Stimulated activated naive CD8-positive, alpha-beta T cell treated with anti-CD3 and anti-CD28 coated beads, Interleukin-15, Interleukin-2, amounts not matched to agents 100 ng/mL and 50 ng/mL, for 24 hours (primary cell): Measurements from ENCODE around the gene GSC.
"Not testable (repeated sequence)": the region's sequence is repeated elsewhere in the genome, so short reads cannot be mapped to it uniquely, and the experiment has no call there.

Experiments
- H3K27ac Mint-ChIP-seq: one replicate; pipeline ENCODE4 v1.8.0; 2021; ENCODE audit warnings: mild to moderate bottlenecking, mixed read lengths
- H3K27me3 Mint-ChIP-seq: one replicate; pipeline ENCODE4 v1.8.0; 2021; ENCODE audit warnings: mixed read lengths
- H3K36me3 Mint-ChIP-seq: one replicate; pipeline ENCODE4 v1.8.0; 2021; ENCODE audit warnings: low read depth, mixed read lengths
- H3K4me1 Mint-ChIP-seq: one replicate; pipeline ENCODE4 v1.8.0; 2021; ENCODE audit warnings: low read depth, mixed read lengths
- H3K4me3 Mint-ChIP-seq: one replicate; pipeline ENCODE4 v1.8.0; 2021; ENCODE audit warnings: mild to moderate bottlenecking, mixed read lengths
- H3K9me3 Mint-ChIP-seq: one replicate; pipeline ENCODE4 v1.8.0; 2021; ENCODE audit warnings: mixed read lengths

GSC gene

DNA sequence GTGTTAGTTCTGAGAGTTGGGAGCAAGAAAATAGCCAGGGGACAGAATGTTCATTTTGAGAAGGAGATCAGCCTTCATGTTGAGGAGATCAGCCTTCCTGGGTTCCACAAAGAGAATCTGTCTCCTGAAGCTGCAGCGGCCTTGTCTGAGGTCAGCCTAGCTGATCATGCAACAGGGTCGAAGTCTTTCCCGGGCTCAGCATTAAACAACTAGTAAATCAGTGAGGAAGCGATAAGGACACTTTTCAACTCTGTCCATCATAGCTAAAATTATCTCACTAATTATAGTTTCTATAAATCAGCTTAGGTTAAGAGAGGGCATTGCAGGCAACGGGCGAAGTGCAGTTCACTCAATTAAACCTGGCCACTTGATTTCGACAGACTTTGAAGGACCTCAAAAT lies 7.5 kb downstream of the GSC start:
- no peak overlapping the region for H3K27ac Mint-ChIP-seq
- no peak overlapping the region for H3K4me3 Mint-ChIP-seq
- H3K9me3 Mint-ChIP-seq, result no peaks in the 10 kb centered on the region
- no peaks in the 10 kb centered on the region for H3K36me3 Mint-ChIP-seq
- peaks cover 55% of the 10 kb centered on the region for H3K27me3 Mint-ChIP-seq
- H3K4me1 Mint-ChIP-seq, result no peaks in the 10 kb centered on the region

DNA sequence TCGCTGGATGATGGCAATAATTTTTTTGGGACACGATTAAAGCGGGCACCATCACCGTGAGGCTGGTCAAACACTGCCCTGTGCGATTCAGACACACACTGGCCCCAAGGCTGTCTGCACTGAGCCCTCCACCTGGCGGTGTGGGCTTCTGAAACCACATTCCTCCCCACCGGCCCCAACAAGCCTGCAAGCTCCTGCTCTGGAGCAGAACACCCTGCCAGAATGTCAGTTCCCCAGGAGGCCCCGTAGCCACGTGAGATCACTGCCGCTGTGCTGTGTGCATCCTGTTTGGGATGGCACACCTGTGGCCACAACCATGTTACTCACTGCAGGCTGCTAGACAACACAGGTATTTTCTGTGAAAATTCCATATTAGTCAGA lies 7.9 kb downstream of the GSC start:
- H3K36me3 Mint-ChIP-seq, result no peaks in the 10 kb centered on the region
- no peak overlapping the region for H3K4me3 Mint-ChIP-seq

DNA sequence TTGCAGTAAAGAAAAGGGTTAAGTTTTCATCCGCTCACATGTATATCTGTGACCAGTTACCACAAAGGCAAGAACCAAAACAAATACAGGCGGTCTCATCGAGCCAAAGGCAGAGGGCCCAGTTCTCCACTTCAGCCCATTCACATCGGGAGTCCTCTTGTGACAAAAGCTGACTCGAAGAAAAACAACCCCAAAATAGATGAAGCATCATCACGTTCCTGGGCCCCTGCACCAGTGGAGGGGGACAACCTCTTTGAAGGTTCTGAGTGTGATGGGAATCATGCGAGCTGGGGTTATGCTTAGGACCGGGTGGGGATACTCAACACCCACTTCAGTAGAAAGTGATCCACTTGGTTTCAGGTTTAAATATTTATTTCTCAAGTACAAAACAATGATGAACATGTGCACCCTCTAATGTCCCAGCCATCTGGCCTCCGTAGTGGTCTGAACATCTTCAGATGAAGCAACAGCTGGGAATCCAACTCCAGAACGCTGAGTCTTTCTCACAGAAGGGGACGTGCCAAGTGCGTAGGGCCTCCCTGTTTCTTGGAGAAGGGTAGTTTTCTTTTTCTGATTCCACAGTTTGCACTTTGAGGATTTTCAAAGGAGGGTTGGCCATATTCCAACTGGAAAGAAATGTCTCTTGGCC lies 8.4 kb downstream of the GSC start:
- Mint-ChIP-seq H3K4me1 (no peaks in the 10 kb centered on the region), H3K36me3 (no peaks in the 10 kb centered on the region), H3K27ac (no peak overlapping the region), H3K4me3 (no peak overlapping the region), H3K27me3 (peaks cover 45% of the 10 kb centered on the region), H3K9me3 (no peaks in the 10 kb centered on the region)

More for the DNA sequence above, 7.9 kb downstream of the GSC start:
- H3K27ac Mint-ChIP-seq, result no peak overlapping the region
- H3K27me3 Mint-ChIP-seq, result peaks cover 50% of the 10 kb centered on the region
- H3K4me1 Mint-ChIP-seq, result no peaks in the 10 kb centered on the region
- H3K9me3 Mint-ChIP-seq, result no peaks in the 10 kb centered on the region

DNA sequence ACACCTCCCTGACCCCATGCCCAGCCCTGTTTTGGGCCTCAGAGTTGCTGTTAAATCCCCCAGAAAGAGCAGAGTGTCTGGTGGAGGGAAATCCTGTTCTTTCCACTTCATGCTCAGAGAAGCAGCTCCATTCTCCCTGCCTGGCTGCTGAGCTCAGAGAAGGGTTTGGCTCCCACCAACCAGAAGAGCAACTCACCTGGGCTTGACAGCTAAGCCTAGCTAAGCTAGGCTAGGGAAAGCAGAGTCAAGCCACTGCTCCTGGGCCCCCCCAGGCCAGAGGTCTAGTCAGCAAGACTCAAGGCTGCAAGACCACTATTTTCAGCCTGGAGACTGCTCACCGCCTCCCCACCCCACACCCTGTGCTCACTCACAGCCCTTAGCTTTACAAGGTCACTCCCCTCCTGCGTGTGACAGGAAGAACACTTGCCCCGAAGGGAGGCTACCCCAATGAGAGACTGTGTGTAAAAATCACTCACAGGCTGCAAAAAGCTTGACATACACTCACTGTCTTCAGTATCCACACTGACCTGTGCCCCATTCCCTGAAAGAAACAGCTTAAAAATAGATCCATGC lies 13.5 kb downstream of the GSC start:
- H3K36me3 Mint-ChIP-seq, result no peaks in the 10 kb centered on the region
- no peaks in the 10 kb centered on the region for H3K9me3 Mint-ChIP-seq
- no peak overlapping the region for H3K4me3 Mint-ChIP-seq
- H3K27me3 Mint-ChIP-seq, result peaks cover 4% of the 10 kb centered on the region
- H3K27ac Mint-ChIP-seq, result no peak overlapping the region
- no peaks in the 10 kb centered on the region for H3K4me1 Mint-ChIP-seq

DNA sequence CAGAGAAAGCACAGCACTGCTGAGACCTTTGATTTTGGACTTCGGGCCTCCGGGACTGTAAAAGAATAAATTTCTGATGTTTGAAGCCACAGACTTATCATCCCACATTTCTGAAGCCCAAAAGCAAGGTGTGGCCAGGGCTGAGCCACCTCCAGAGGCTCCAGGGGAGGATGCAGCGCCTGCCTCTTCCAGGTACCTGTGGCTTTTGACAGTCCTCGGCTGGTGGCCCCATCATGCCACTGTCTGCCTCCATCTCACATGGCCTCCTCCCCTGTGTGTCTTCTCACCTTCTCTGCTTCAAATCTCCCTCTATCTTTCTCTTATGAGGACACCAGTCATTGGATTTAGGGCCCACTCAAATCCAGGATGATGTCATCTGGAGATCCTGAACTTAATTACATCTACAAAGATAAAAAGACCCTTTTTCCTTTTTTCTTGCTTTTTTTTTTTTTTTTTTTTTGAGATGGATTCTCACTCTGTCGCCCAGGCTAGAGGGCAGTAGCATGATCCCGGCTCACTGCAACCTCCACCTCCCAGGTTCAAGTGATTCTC lies 15.4 kb downstream of the GSC start:
- no peak overlapping the region for H3K4me3 Mint-ChIP-seq
- H3K9me3 Mint-ChIP-seq, result no peaks in the 10 kb centered on the region
- no peaks in the 10 kb centered on the region for H3K27me3 Mint-ChIP-seq
- no peak overlapping the region for H3K27ac Mint-ChIP-seq
- no peaks in the 10 kb centered on the region for H3K4me1 Mint-ChIP-seq
- H3K36me3 Mint-ChIP-seq, result no peaks in the 10 kb centered on the region

DNA sequence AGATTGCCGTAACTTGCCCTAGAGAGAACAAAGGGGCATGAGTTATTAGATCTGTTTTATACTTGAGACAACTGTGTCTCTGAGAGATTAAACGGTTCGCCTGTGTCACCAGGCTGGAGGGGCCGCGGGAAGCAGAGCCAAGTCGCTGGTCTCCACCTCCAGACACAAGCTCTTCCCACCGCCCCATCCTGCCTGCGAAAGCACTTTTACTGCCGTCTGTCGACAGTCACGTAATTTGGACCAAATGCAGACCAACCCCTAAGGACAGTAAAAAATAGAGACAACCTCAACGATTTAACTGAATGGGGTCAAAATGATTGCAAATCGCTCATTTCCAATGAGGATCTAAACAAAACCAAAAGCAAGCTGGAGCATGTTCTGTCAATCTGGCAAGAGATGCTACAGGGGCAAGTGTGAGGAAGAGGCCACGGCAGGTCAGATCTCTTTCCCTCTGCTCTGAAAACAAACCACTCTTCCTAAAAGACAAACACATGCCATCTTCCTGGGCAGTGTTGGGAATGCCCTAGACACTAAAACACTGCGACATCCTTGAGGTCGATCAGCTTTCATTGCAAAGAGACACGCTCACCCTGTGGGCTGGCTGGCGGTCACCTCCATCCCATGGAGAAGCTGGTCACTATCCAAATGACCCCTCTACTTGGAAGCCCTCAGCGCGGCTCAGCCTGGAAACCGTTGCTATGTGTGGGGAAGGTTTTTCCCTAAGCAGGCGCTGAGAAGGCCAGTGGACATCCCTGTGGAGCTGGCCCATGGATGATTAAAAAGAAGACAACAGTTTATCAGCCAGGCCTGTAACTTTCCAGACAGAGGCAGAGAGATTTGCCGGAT lies 17.1 kb downstream of the GSC start:
- H3K4me3 Mint-ChIP-seq, result no peak overlapping the region
- no peaks in the 10 kb centered on the region for H3K4me1 Mint-ChIP-seq
- no peak overlapping the region for H3K27ac Mint-ChIP-seq
- no peaks in the 10 kb centered on the region for H3K36me3 Mint-ChIP-seq
- no peaks in the 10 kb centered on the region for H3K9me3 Mint-ChIP-seq
- H3K27me3 Mint-ChIP-seq, result peaks cover 5% of the 10 kb centered on the region

DNA sequence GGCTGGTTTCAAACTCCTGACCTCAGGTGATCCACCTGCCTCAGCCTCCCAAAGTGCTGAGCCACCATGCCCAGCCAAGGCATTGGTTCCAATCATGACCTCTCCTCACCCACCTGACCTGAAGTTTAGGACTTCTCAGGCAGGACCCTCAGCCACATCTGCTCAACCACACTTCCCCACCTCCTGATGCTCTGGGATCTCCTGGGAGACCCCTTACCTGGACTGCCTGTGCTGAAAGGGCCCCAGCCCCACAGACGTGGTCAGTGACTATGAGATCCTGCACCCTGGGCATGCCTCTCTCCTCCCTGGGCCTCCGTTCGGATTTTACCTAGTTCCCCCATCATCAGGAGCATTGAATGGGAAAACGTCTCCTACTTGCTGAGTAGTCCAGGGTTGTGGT lies 18.0 kb downstream of the GSC start:
- Mint-ChIP-seq H3K27ac (no peak overlapping the region), H3K36me3 (no peaks in the 10 kb centered on the region), H3K27me3 (peaks cover 5% of the 10 kb centered on the region), H3K4me1 (no peaks in the 10 kb centered on the region), H3K9me3 (no peaks in the 10 kb centered on the region), H3K4me3 (no peak overlapping the region)

DNA sequence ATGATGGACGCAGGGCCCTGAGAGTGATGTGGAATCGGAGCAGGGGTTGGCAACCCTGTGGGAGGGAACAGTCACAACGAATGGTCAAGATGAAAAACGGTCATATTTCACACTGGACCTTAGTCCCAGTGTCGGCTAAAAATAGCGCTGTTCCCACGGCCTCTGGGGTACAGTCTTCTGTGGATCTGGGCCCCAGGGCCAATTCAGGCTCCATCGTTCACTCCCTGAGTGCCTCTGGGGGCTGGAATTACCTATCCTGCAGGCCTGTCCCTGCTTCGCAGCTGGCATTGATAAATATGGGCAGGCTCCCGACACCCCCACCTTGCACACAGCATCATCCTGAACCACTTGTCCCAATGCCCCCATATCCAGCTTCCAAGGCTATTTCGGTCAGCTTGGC lies 18.6 kb downstream of the GSC start:
- Mint-ChIP-seq H3K4me3 (no peak overlapping the region), H3K9me3 (no peaks in the 10 kb centered on the region), H3K27me3 (peaks cover 11% of the 10 kb centered on the region), H3K4me1 (no peaks in the 10 kb centered on the region), H3K36me3 (no peaks in the 10 kb centered on the region), H3K27ac (no peak overlapping the region)

DNA sequence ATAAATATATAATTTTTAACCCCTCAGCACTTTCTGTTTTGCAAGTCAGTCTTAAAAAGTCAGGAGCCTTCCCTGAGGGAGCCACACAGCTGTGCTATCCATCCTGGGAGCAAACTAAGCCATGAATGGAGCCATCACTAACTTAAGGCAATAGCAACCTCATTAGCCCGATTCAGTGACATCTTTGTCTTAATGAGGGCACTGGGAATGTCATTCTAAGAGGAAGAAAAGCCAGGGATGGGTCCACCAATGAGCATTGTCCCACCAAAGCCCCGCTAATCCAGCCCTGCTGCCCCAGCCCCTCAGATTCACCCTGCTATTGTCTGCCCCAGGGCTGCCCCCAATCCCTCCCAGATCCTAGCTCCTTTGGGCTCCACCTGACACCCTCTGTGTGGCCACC lies 19.5 kb downstream of the GSC start:
- Mint-ChIP-seq H3K27me3 (peaks cover 13% of the 10 kb centered on the region), H3K9me3 (no peaks in the 10 kb centered on the region), H3K36me3 (no peaks in the 10 kb centered on the region), H3K4me1 (no peaks in the 10 kb centered on the region), H3K4me3 (no peak overlapping the region), H3K27ac (no peak overlapping the region)

DNA sequence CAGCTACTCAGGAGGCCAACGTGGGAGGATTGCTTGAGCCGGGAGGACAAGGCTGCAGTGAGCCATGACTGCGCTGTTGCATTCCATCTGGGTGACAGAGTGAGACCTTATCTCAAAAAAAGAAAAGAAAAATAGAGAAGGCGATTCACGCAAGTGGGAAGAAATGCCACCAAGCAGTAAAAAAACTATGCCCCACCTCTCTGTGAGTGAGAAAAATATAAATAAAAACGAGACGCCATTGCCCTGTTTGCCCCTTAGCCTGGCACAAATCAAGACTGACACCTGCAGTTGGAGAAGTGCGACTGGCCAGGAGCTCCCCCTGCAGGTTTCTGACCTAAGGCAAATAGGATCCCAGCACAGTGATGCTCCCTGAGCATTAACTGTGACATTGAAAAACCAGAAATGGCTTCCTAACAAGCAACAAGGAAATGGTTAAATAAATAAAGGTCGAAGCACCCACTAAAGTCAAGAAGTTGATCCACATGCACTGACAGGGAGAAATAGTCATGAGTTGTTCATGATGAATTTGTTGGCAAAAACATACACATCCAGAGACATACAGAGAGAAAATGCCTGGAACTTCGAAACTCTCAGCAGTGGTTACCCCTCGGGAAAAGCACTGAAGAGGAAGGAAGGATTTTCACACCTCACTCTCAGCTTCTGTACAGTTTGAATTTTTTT lies 21.1 kb downstream of the GSC start:
- H3K36me3 Mint-ChIP-seq, result no peaks in the 10 kb centered on the region
- H3K9me3 Mint-ChIP-seq, result no peaks in the 10 kb centered on the region
- no peak overlapping the region for H3K4me3 Mint-ChIP-seq
- no peak overlapping the region for H3K27ac Mint-ChIP-seq
- H3K27me3 Mint-ChIP-seq, result peaks cover 14% of the 10 kb centered on the region
- H3K4me1 Mint-ChIP-seq, result no peaks in the 10 kb centered on the region

DNA sequence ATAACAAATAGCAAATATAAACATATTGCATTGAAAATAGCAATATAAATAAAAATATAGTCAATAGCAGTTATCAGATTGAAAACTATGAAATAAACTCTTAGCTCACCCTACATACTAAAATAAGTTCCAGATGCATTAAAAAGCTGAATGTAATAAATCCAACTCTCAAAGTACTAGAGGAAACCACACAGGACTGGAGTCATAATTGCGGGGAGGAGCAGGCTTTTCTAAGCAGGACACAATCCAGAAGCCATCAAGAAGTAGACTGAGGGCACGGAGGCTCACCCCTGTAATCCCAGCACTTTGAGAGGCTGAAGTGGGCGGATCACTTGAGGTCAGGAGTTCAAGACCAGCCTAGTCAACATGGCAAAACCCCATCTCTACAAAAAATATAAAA lies 22.2 kb downstream of the GSC start:
- Mint-ChIP-seq H3K4me1 (no peaks in the 10 kb centered on the region), H3K4me3 (no peak overlapping the region), H3K36me3 (no peaks in the 10 kb centered on the region), H3K27ac (no peak overlapping the region), H3K27me3 (peaks cover 20% of the 10 kb centered on the region), H3K9me3 (no peaks in the 10 kb centered on the region)

DNA sequence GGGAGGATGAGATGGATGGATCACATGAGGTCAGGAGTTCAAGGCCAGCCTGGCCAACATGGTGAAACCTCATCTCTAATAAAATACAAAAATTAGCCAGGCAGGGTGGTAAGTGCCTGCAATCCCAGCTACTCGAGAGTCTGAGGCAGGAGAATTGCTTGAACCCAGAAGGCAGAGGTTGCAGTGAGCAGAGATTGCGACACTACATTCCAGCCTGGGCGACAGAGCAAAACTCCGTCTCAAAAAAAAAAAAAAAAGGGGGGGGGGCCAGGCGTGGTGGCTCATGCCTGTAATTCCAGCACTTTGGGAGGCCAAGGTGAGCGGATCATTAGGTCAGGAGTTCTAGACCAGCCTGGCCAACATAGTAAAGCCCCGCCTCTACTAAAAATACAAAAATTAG lies 22.8 kb downstream of the GSC start:
- H3K4me1 Mint-ChIP-seq, H3K36me3 Mint-ChIP-seq, H3K27ac Mint-ChIP-seq, H3K4me3 Mint-ChIP-seq, H3K9me3 Mint-ChIP-seq: not testable (repeated sequence)
- H3K27me3 Mint-ChIP-seq, result peaks cover 21% of the 10 kb centered on the region

DNA sequence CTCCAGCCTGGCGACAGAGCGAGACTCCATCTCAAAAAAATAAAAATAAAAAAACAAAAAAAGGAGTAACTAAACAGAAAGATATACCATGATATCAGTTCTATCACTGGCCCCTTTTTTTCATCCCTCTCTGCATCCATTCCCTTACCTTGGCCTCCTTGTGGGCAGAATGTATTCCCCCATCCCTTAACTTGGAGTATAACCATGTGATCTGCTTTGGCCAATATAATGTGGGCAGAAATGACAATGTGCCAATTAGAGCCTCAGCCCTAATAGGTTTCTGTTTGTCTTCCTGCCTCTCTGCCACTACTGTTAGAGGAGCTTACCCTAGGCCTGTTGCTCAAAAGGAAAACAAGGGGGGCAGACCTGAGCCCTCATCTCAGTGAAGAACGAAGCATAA lies 23.8 kb downstream of the GSC start:
- Mint-ChIP-seq H3K27ac (no peak overlapping the region), H3K4me1 (no peaks in the 10 kb centered on the region), H3K27me3 (peaks cover 26% of the 10 kb centered on the region), H3K9me3 (no peaks in the 10 kb centered on the region), H3K36me3 (no peaks in the 10 kb centered on the region), H3K4me3 (no peak overlapping the region)

DNA sequence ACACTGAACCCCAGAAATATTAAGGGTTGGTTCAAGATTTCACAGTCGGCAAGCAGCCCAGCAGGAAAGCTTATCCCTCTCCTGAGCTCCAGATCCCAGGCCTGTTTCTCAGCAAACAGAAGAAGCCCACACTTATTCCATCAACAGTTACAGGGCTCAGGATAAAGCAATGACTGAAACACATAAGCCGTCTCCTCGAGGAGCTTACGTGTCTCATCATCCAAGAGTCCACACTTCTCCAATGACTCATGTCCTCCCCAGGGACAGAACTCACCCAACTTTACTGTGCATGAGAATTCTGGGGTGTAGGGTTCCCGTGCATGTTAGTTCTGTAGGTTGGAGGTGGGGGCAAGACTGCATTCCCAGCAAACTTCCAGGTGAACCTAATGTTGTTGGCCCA lies 31.2 kb downstream of the GSC start:
- Mint-ChIP-seq H3K27ac (no peak overlapping the region), H3K27me3 (peaks cover 18% of the 10 kb centered on the region)

DNA sequence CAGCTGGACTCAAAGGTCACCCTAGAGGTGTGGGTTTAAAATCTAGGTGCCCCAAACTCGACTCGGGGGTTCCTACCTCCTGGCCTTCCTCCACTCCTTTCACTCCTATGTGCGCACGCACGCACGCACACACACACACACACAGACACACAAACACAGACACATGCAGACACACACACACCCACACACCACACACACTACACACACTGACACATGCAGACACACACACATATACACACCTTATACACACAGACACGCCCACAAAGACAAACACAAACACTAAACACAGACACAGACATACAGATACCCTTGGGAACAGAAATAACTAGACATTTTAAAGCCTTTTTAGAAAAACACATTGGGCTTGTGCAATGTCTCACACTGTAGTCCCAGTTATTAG lies 31.8 kb downstream of the GSC start:
- H3K4me1 Mint-ChIP-seq, result no peaks in the 10 kb centered on the region
- H3K4me3 Mint-ChIP-seq, result no peak overlapping the region
- peaks cover 12% of the 10 kb centered on the region for H3K27me3 Mint-ChIP-seq
- no peaks in the 10 kb centered on the region for H3K9me3 Mint-ChIP-seq
- H3K27ac Mint-ChIP-seq, result no peak overlapping the region
- H3K36me3 Mint-ChIP-seq, result no peaks in the 10 kb centered on the region

More for the DNA sequence above, 31.2 kb downstream of the GSC start:
- Mint-ChIP-seq H3K9me3 (no peaks in the 10 kb centered on the region), H3K36me3 (no peaks in the 10 kb centered on the region), H3K4me3 (no peak overlapping the region), H3K4me1 (no peaks in the 10 kb centered on the region)
